ENCODE data around the gene CDH24. TPM values are rescaled to one million over a fixed set of nuclear protein-coding genes. Genes with fewer than 3 reads are reported as not detected.

CDH24 gene
- 9.7 and 12.3 TPM in 2 replicates for total RNA-seq (2014; rRNA removed; shearing (Covaris generic))

GRCh38 chr14:23056956-23057756, at the start of gene CDH24:
TSS of gene CDH24 (minus strand) at chr14:23057520. CDS start at chr14:23055733, 1,787 bp downstream.
- Histone ChIP-seq H3K27me3 (ENCODE audit: control insufficient read depth, insufficient read depth, low read length) (peaks cover 7% of the 10 kb centered on the region), H3K36me3 (replicated peaks; ENCODE audit: control insufficient read depth, insufficient read depth, low read length) (peaks cover 20% of the 10 kb centered on the region), H3K4me3 (ENCODE audit: insufficient read depth, low read depth, low read length) (peak within 1 kb of the TSS; percentile 74)
- DNase-seq, result peak; percentile 96

GRCh38 chr14:23106747-23107045, 49.4 kb upstream of the CDH24 start:
- H3K36me3 ChIP-seq (replicated peaks; ENCODE audit: control insufficient read depth, insufficient read depth, low read length), result no peaks in the 10 kb centered on the region
- no peak overlapping the region for H3K4me3 ChIP-seq (ENCODE audit: insufficient read depth, low read depth, low read length)
- no peaks in the 10 kb centered on the region; the same call in 1 of the 2 replicates for H3K27me3 ChIP-seq (ENCODE audit: control insufficient read depth, insufficient read depth, low read length)
- DNase-seq, result no peak

- H3K36me3 ChIP-seq (replicated peaks; ENCODE audit: control insufficient read depth, insufficient read depth, low read length), result no peaks in the 10 kb centered on the region
- no peaks in the 10 kb centered on the region; the same call in 1 of the 2 replicates for H3K27me3 ChIP-seq (ENCODE audit: control insufficient read depth, insufficient read depth, low read length)
- DNase-seq, result no peak
- no peak overlapping the region for H3K4me3 ChIP-seq (ENCODE audit: insufficient read depth, low read depth, low read length)
Observed at GRCh38 chr14:23105348-23105824, 48.1 kb upstream of the CDH24 start.

- Histone ChIP-seq H3K4me3 (ENCODE audit: insufficient read depth, low read depth, low read length) (no peak within 1 kb of the TSS), H3K27me3 (ENCODE audit: control insufficient read depth, insufficient read depth, low read length) (no peaks in the 10 kb centered on the region; the same call in 1 of the 2 replicates), H3K36me3 (replicated peaks; ENCODE audit: control insufficient read depth, insufficient read depth, low read length) (no peaks in the 10 kb centered on the region)
- DNase-seq, result no peak
Observed at GRCh38 chr14:23104591-23105347, 47.4 kb upstream of the CDH24 start, which contains the start of gene CIROP. TSS of gene CIROP (minus strand) at chr14:23104989. CDS start at chr14:23104920, 69 bp downstream.

- no peaks in the 10 kb centered on the region; the same call in 1 of the 2 replicates for H3K27me3 ChIP-seq (ENCODE audit: control insufficient read depth, insufficient read depth, low read length)
- H3K36me3 ChIP-seq (replicated peaks; ENCODE audit: control insufficient read depth, insufficient read depth, low read length), result no peaks in the 10 kb centered on the region
- DNase-seq, result no peak
- H3K4me3 ChIP-seq (ENCODE audit: insufficient read depth, low read depth, low read length), result no peak overlapping the region
Observed at GRCh38 chr14:23104070-23104590, 46.8 kb upstream of the CDH24 start.

GRCh38 chr14:23103581-23103980, 46.3 kb upstream of the CDH24 start:
- Histone ChIP-seq H3K27me3 (ENCODE audit: control insufficient read depth, insufficient read depth, low read length) (no peaks in the 10 kb centered on the region; the same call in 1 of the 2 replicates), H3K36me3 (replicated peaks; ENCODE audit: control insufficient read depth, insufficient read depth, low read length) (no peaks in the 10 kb centered on the region; the same call in 1 of the 2 replicates), H3K4me3 (ENCODE audit: insufficient read depth, low read depth, low read length) (no peak overlapping the region)
- DNase-seq, result no peak

- DNase-seq, result no peak
- H3K27me3 ChIP-seq (ENCODE audit: control insufficient read depth, insufficient read depth, low read length), result no peaks in the 10 kb centered on the region; the same call in 1 of the 2 replicates
- H3K4me3 ChIP-seq (ENCODE audit: insufficient read depth, low read depth, low read length), result no peak overlapping the region
- H3K36me3 ChIP-seq (replicated peaks; ENCODE audit: control insufficient read depth, insufficient read depth, low read length), result peaks cover 6% of the 10 kb centered on the region
Observed at GRCh38 chr14:23102801-23103200, 45.5 kb upstream of the CDH24 start.

GRCh38 chr14:23101986-23102625, 44.8 kb upstream of the CDH24 start:
- Histone ChIP-seq H3K4me3 (ENCODE audit: insufficient read depth, low read depth, low read length) (no peak overlapping the region), H3K36me3 (replicated peaks; ENCODE audit: control insufficient read depth, insufficient read depth, low read length) (peaks cover 9% of the 10 kb centered on the region), H3K27me3 (ENCODE audit: control insufficient read depth, insufficient read depth, low read length) (no peaks in the 10 kb centered on the region; the same call in 1 of the 2 replicates)
- DNase-seq, result no peak

GRCh38 chr14:23101213-23101970, 44.1 kb upstream of the CDH24 start:
- Histone ChIP-seq H3K4me3 (ENCODE audit: insufficient read depth, low read depth, low read length) (no peak overlapping the region), H3K27me3 (ENCODE audit: control insufficient read depth, insufficient read depth, low read length) (no peaks in the 10 kb centered on the region; the same call in 1 of the 2 replicates), H3K36me3 (replicated peaks; ENCODE audit: control insufficient read depth, insufficient read depth, low read length) (peaks cover 9% of the 10 kb centered on the region)
- peak; percentile 31 for DNase-seq

- H3K4me3 ChIP-seq (ENCODE audit: insufficient read depth, low read depth, low read length), result no peak overlapping the region
- DNase-seq, result no peak
- H3K27me3 ChIP-seq (ENCODE audit: control insufficient read depth, insufficient read depth, low read length), result no peaks in the 10 kb centered on the region; the same call in 1 of the 2 replicates
- H3K36me3 ChIP-seq (replicated peaks; ENCODE audit: control insufficient read depth, insufficient read depth, low read length), result peaks cover 9% of the 10 kb centered on the region
Observed at GRCh38 chr14:23099212-23099861, 42.0 kb upstream of the CDH24 start.

- Histone ChIP-seq H3K27me3 (ENCODE audit: control insufficient read depth, insufficient read depth, low read length) (no peaks in the 10 kb centered on the region), H3K36me3 (replicated peaks; ENCODE audit: control insufficient read depth, insufficient read depth, low read length) (peaks cover 14% of the 10 kb centered on the region), H3K4me3 (ENCODE audit: insufficient read depth, low read depth, low read length) (no peak overlapping the region)
- DNase-seq, result no peak
Observed at GRCh38 chr14:23097786-23098185, 40.5 kb upstream of the CDH24 start.

GRCh38 chr14:23095196-23096108, 38.1 kb upstream of the CDH24 start, which contains the start of gene C14orf119:
TSS of gene C14orf119 (plus strand) at chr14:23095505. CDS start at chr14:23097659, 2,154 bp downstream.
- H3K4me3 ChIP-seq (ENCODE audit: insufficient read depth, low read depth, low read length), result peak within 1 kb of the TSS; percentile 92
- peaks cover 26% of the 10 kb centered on the region for H3K36me3 ChIP-seq (replicated peaks; ENCODE audit: control insufficient read depth, insufficient read depth, low read length)
- H3K27me3 ChIP-seq (ENCODE audit: control insufficient read depth, insufficient read depth, low read length), result no peaks in the 10 kb centered on the region
- peak; percentile 97 for DNase-seq

Measured in H7 (cell line).